Ovary (tissue), 3 donors: ENCODE data around the gene SNRPE.

Experiments
- CTCF ChIP-seq, 3 donors: fragments of 450-650 bp in 2 of 3; fragments of 200-600 bp in 1 of 3; IDR thresholded peaks; one replicate each; pipeline versions ENCODE4 v1.5.1 to v1.8.0; 2016 to 2022; ENCODE audit warnings: antibody characterized with exemption in 3 of 3, mild to moderate bottlenecking in 1 of 3
- EP300 ChIP-seq: sonication (generic); formaldehyde crosslinking; IDR thresholded peaks from one replicate; pipeline ENCODE4 v1.6.1; 2017; ENCODE audit warnings: antibody characterized with exemption
- POLR2A ChIP-seq: fragments of 450-650 bp; IDR thresholded peaks from one replicate; pipeline ENCODE4 v1.6.1; 2017; ENCODE audit warnings: antibody characterized with exemption, mild to moderate bottlenecking, moderate library complexity
- donor health status: DM: no; HTN: no; CAD: no.

GRCh38 chr1:203888807-203889251 lies 27.4 kb downstream of the SNRPE start:
- TF ChIP-seq POLR2A (no peak), CTCF (IDR thresholded peaks at IDR 0.05) (no peak), EP300 (no peak)
